ENCODE results near the gene MEGF8. TPM values are rescaled to one million over a fixed set of nuclear protein-coding genes. Genes with fewer than 3 reads are reported as not detected.

Gene MEGF8
- total and polyA plus RNA-seq, 2 of the 13 experiments (the other 11 are each of a cell fraction or from before 2014, with no cell fraction given): 4.0 to 8.8 TPM

GRCh38 chr19:42290523-42291434 lies 34.7 kb upstream of the MEGF8 start (continued):
- TF ChIP-seq HMG20A (CRISPR knock-in tag; IDR thresholded peaks at IDR 0.05; ENCODE audit: borderline replicate concordance) (no peak), KDM2A (CRISPR knock-in tag; IDR thresholded peaks at IDR 0.05; ENCODE audit: borderline replicate concordance, low read depth) (peak; percentile 49; the same call in 1 of the 2 replicates), ZFAT (CRISPR knock-in tag; conservative IDR thresholded peaks at IDR 0.05) (no peak), SP1 (IDR thresholded peaks at IDR 0.05) (no peak), SP1 (CRISPR knock-in tag; IDR thresholded peaks at IDR 0.05) (no peak), SMC3 (IDR thresholded peaks at IDR 0.05; ENCODE audit: low read length) (peak; percentile 60; the same call in 1 of the 2 replicates), ZNF101 (CRISPR knock-in tag; IDR thresholded peaks at IDR 0.05; ENCODE audit: borderline replicate concordance, low read depth) (no peak), PHF8 (CRISPR knock-in tag; IDR thresholded peaks at IDR 0.05) (no peak), DRAP1 (CRISPR knock-in tag; IDR thresholded peaks at IDR 0.05) (no peak), ZBTB7A (CRISPR knock-in tag; IDR thresholded peaks at IDR 0.05) (peak; percentile 25; the same call in 1 of the 2 replicates), TFDP1 (CRISPR knock-in tag; IDR thresholded peaks at IDR 0.05; ENCODE audit: borderline replicate concordance) (no peak), RXRA (CRISPR knock-in tag; IDR thresholded peaks at IDR 0.05) (peak; percentile 22; the same call in 1 of the 2 replicates), AGO2 (optimal IDR thresholded peaks at IDR 0.05; ENCODE audit: low read depth, low read length) (peak; percentile 91), ZNF792 (CRISPR knock-in tag; IDR thresholded peaks at IDR 0.05) (0 out of 2 replicates have a peak, but pooled peaks have one; percentile 26), ZFP62 (CRISPR knock-in tag; IDR thresholded peaks at IDR 0.05) (no peak), ZFP36L2 (CRISPR knock-in tag; IDR thresholded peaks at IDR 0.05) (no peak), HMGA1 (CRISPR knock-in tag; conservative IDR thresholded peaks at IDR 0.05) (no peak), RBM39 (IDR thresholded peaks at IDR 0.05; ENCODE audit: low read depth, low read length, poor library complexity, severe bottlenecking) (peak; percentile 51), ZSCAN9 (CRISPR knock-in tag; IDR thresholded peaks at IDR 0.05; ENCODE audit: borderline replicate concordance) (no peak), ZNF33B (CRISPR knock-in tag; IDR thresholded peaks at IDR 0.05) (no peak), U2AF2 (IDR thresholded peaks at IDR 0.05; ENCODE audit: low read depth, low read length) (no peak), MTF1 (CRISPR knock-in tag; IDR thresholded peaks at IDR 0.05) (no peak)
- TF ChIP-seq, protein P1, sequence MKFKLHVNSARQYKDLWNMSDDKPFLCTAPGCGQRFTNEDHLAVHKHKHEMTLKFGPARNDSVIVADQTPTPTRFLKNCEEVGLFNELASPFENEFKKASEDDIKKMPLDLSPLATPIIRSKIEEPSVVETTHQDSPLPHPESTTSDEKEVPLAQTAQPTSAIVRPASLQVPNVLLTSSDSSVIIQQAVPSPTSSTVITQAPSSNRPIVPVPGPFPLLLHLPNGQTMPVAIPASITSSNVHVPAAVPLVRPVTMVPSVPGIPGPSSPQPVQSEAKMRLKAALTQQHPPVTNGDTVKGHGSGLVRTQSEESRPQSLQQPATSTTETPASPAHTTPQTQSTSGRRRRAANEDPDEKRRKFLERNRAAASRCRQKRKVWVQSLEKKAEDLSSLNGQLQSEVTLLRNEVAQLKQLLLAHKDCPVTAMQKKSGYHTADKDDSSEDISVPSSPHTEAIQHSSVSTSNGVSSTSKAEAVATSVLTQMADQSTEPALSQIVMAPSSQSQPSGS (CRISPR knock-in tag; IDR thresholded peaks at IDR 0.05): 0 out of 2 replicates have a peak, but pooled peaks have one; percentile 32
- TF ChIP-seq, protein P2, sequence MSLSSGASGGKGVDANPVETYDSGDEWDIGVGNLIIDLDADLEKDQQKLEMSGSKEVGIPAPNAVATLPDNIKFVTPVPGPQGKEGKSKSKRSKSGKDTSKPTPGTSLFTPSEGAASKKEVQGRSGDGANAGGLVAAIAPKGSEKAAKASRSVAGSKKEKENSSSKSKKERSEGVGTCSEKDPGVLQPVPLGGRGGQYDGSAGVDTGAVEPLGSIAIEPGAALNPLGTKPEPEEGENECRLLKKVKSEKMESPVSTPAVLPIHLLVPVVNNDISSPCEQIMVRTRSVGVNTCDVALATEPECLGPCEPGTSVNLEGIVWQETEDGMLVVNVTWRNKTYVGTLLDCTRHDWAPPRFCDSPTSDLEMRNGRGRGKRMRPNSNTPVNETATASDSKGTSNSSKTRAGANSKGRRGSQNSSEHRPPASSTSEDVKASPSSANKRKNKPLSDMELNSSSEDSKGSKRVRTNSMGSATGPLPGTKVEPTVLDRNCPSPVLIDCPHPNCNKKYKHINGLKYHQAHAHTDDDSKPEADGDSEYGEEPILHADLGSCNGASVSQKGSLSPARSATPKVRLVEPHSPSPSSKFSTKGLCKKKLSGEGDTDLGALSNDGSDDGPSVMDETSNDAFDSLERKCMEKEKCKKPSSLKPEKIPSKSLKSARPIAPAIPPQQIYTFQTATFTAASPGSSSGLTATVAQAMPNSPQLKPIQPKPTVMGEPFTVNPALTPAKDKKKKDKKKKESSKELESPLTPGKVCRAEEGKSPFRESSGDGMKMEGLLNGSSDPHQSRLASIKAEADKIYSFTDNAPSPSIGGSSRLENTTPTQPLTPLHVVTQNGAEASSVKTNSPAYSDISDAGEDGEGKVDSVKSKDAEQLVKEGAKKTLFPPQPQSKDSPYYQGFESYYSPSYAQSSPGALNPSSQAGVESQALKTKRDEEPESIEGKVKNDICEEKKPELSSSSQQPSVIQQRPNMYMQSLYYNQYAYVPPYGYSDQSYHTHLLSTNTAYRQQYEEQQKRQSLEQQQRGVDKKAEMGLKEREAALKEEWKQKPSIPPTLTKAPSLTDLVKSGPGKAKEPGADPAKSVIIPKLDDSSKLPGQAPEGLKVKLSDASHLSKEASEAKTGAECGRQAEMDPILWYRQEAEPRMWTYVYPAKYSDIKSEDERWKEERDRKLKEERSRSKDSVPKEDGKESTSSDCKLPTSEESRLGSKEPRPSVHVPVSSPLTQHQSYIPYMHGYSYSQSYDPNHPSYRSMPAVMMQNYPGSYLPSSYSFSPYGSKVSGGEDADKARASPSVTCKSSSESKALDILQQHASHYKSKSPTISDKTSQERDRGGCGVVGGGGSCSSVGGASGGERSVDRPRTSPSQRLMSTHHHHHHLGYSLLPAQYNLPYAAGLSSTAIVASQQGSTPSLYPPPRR (CRISPR knock-in tag; IDR thresholded peaks at IDR 0.05; ENCODE audit: borderline replicate concordance): no peak
